Esophagus muscularis mucosa (tissue), 4 donors: ENCODE measurements around the gene PTPA. TPM values are rescaled to one million over a fixed set of nuclear protein-coding genes. Genes with fewer than 3 reads are reported as not detected.

ENCODE experiments used
- DNase-seq: peaks from one replicate; pipeline ENCODE4 v3.0.0-alpha.2; 2017; ENCODE audit errors: extremely low spot score
- H3K27ac ChIP-seq, 4 donors: fragments of 200-600 bp; sonication (generic); replicated peaks in 1 of 4; 1 replicate in 3 of 4; 2 replicates in 1 of 4; pipeline ENCODE4 v1.5.1; 2016 to 2019; ENCODE audit warnings: mild to moderate bottlenecking in 1 of 4
- H3K27me3 ChIP-seq, 4 donors: fragments of 200-600 bp; sonication (generic); one replicate each; pipeline versions ENCODE4 v1.5.1 to v1.6.0; 2016 to 2019
- H3K36me3 ChIP-seq, 4 donors: fragments of 200-600 bp; sonication (generic); one replicate each; pipeline ENCODE4 v1.5.1; 2016 to 2019
- H3K4me1 ChIP-seq, 4 donors: fragments of 200-600 bp; sonication (generic); one replicate each; pipeline ENCODE4 v1.5.1; 2016 to 2019
- H3K4me3 ChIP-seq, 4 donors: fragments of 200-600 bp; sonication (generic); 1 replicate in 2 of 4; 2 replicates in 2 of 4; pipeline ENCODE4 v1.5.1; 2016 to 2019; ENCODE audit warnings: mild to moderate bottlenecking in 4 of 4, moderate library complexity in 1 of 4
- H3K9me3 ChIP-seq, 4 donors: fragments of 200-600 bp; sonication (generic); 1 replicate in 3 of 4; 2 replicates in 1 of 4; pipeline ENCODE4 v1.5.1; 2016 to 2019
- CTCF ChIP-seq, 3 experiments: fragments of 200-600 bp in 2 of 3; fragments of 450-650 bp in 1 of 3; sonication (generic) in 2 of 3; IDR thresholded peaks; one replicate each; pipeline ENCODE4 v1.5.1; 2017 to 2019; ENCODE audit warnings: antibody characterized with exemption in 3 of 3, mild to moderate bottlenecking in 2 of 3, moderate library complexity in 1 of 3
- EP300 ChIP-seq: sonication (generic); formaldehyde crosslinking; IDR thresholded peaks from one replicate; pipeline ENCODE4 v1.6.1; 2017; ENCODE audit warnings: antibody characterized with exemption
- POLR2A ChIP-seq: fragments of 450-650 bp; IDR thresholded peaks from one replicate; pipeline ENCODE4 v1.6.1; 2017; ENCODE audit warnings: antibody characterized with exemption, moderate library complexity, mild to moderate bottlenecking, low read depth
- POLR2AphosphoS5 ChIP-seq, 2 donors: sonication (generic); formaldehyde crosslinking; IDR thresholded peaks; one replicate each; pipeline ENCODE4 v1.6.1; 2017; ENCODE audit warnings: antibody characterized with exemption in 2 of 2
- WGBS: methylation state at CpG from one replicate; pipeline ENCODE4 v1.1.5; 2018; 5-methylcytosine and 5-hydroxymethylcytosine counted together
- intact Hi-C: fragments of 100-400 bp; cut with DNase I; formaldehyde crosslinking; loops from one replicate; pipeline ENCODE4 v1.15.1; 2023
- total RNA-seq, 4 donors: library from RNA; depleted of rRNA; stranded (reverse); fragments of >200 nt; gene quantifications; one replicate each; pipeline versions ENCODE4 v1.1.0 to v1.2.1, GENCODE V29; 2016

Gene PTPA
- total RNA-seq, 4 donors from 2014 or later, result 57.7 to 91.9 (median 77.4) TPM

GRCh38 chr9:129102095-129102525 is 9.1 kb upstream of the PTPA start:
- no peaks in the 10 kb centered on the region for H3K9me3 ChIP-seq
- H3K4me3 ChIP-seq, result no peak overlapping the region
- no peaks in the 10 kb centered on the region for H3K27me3 ChIP-seq
- peaks cover 0 to 6% (median 2%) of the 10 kb centered on the region in 4 donors for H3K4me1 ChIP-seq
- WGBS, result 85% methylated on average over 3 of the region's 13 CpGs
- H3K27ac ChIP-seq, result no peak overlapping the region
- peaks cover 17 to 86% (median 59%) of the 10 kb centered on the region in 4 donors for H3K36me3 ChIP-seq
- intact Hi-C loops, result no loop called here
- DNase-seq, result no peak
- no peak for TF ChIP-seq CTCF (IDR thresholded peaks at IDR 0.05)
- no peak for TF ChIP-seq EP300
- TF ChIP-seq POLR2AphosphoS5 (IDR thresholded peaks at IDR 0.05), result no peak
- no peak for TF ChIP-seq POLR2A

GRCh38 chr9:129102791-129103594 is 8.2 kb upstream of the PTPA start:
- Histone ChIP-seq H3K27me3 (no peaks in the 10 kb centered on the region), H3K9me3 (no peaks in the 10 kb centered on the region), H3K36me3 (peaks cover 17 to 86% (median 59%) of the 10 kb centered on the region in 4 donors), H3K4me1 (peaks cover under 1 to 6% (median 3%) of the 10 kb centered on the region in 4 donors), H3K4me3 (no peak overlapping the region), H3K27ac (no peak overlapping the region)
- intact Hi-C loops, result no loop called here
- 49% methylated on average over 12 of the region's 14 CpGs for WGBS
- TF ChIP-seq CTCF (IDR thresholded peaks at IDR 0.05), result peak; percentile 8 to 55 (median 23)
- no peak for TF ChIP-seq EP300
- no peak for DNase-seq

GRCh38 chr9:129103595-129103965 is 7.6 kb upstream of the PTPA start:
- Histone ChIP-seq H3K4me3 (no peak overlapping the region), H3K36me3 (peaks cover 15 to 86% (median 55%) of the 10 kb centered on the region in 4 donors), H3K4me1 (peaks cover 6 to 12% (median 7%) of the 10 kb centered on the region in 4 donors), H3K9me3 (no peaks in the 10 kb centered on the region), H3K27me3 (no peaks in the 10 kb centered on the region), H3K27ac (no peak overlapping the region)
- no peak for TF ChIP-seq POLR2A
- 92% methylated on average over 2 of the region's 4 CpGs for WGBS
- DNase-seq, result no peak
- intact Hi-C loops, result no loop called here

GRCh38 chr9:129104051-129104450 is 7.2 kb upstream of the PTPA start:
- WGBS, result 87% methylated on average over 10 of the region's 11 CpGs
- Histone ChIP-seq H3K4me1 (peaks cover 11 to 17% (median 12%) of the 10 kb centered on the region in 4 donors), H3K27me3 (no peaks in the 10 kb centered on the region), H3K9me3 (no peaks in the 10 kb centered on the region), H3K4me3 (no peak overlapping the region), H3K27ac (no peak overlapping the region), H3K36me3 (peaks cover 15 to 84% (median 54%) of the 10 kb centered on the region in 4 donors)
- intact Hi-C loops, result no loop called here
- TF ChIP-seq EP300, result no peak
- TF ChIP-seq CTCF (IDR thresholded peaks at IDR 0.05), result no peak
- no peak for TF ChIP-seq POLR2A
- no peak for TF ChIP-seq POLR2AphosphoS5 (IDR thresholded peaks at IDR 0.05)
- no peak for DNase-seq

GRCh38 chr9:129105857-129106694 is 5.1 kb upstream of the PTPA start:
- H3K36me3 ChIP-seq, result peaks cover 15 to 68% (median 41%) of the 10 kb centered on the region in 4 donors
- 92% methylated on average over 14 of the region's 17 CpGs for WGBS

More at GRCh38 chr9:129105857-129106694, 5.1 kb upstream of the PTPA start:
- Histone ChIP-seq H3K4me3 (no peak overlapping the region), H3K27me3 (no peaks in the 10 kb centered on the region), H3K9me3 (no peaks in the 10 kb centered on the region), H3K27ac (no peak overlapping the region), H3K4me1 (peaks cover 20 to 28% (median 23%) of the 10 kb centered on the region in 4 donors)
- DNase-seq, result no peak
- TF ChIP-seq POLR2A (no peak), EP300 (no peak), CTCF (IDR thresholded peaks at IDR 0.05) (no peak), POLR2AphosphoS5 (IDR thresholded peaks at IDR 0.05) (no peak)
- intact Hi-C loops, result no loop called here
